COR-L47 (cell line): ENCODE data around the gene CHCHD1.
"Not testable (repeated sequence)": the region's sequence is repeated elsewhere in the genome, so short reads cannot be mapped to it uniquely, and the experiment has no call there.

ENCODE experiments used
- DNase-seq: peaks from one replicate; lab custom pipeline; 2025; lab: John Stamatoyannopoulos, UW

Gene CHCHD1

GRCh38 chr10:73769396-73769795 lies 12.5 kb upstream of the CHCHD1 start:
- DNase-seq, result no peak

GRCh38 chr10:73771722-73772280 lies 10.0 kb upstream of the CHCHD1 start:
- peak; percentile 40 for DNase-seq

- peak; percentile 33 for DNase-seq
Measured at GRCh38 chr10:73772281-73773151, 9.3 kb upstream of the CHCHD1 start.

GRCh38 chr10:73773152-73773879 lies 8.5 kb upstream of the CHCHD1 start:
- DNase-seq, result peak; percentile 9

GRCh38 chr10:73774637-73775036 lies 7.2 kb upstream of the CHCHD1 start:
- DNase-seq, result no peak

- no peak for DNase-seq
Measured at GRCh38 chr10:73779018-73779417, 2.8 kb upstream of the CHCHD1 start.

GRCh38 chr10:73779539-73780197 lies 2.2 kb upstream of the CHCHD1 start:
- no peak for DNase-seq

- DNase-seq, result no peak
Measured at GRCh38 chr10:73780301-73780700, 1.5 kb upstream of the CHCHD1 start.

- no peak for DNase-seq
Measured at GRCh38 chr10:73780966-73781365, 882 bp upstream of the CHCHD1 start.

- no peak for DNase-seq
Measured at GRCh38 chr10:73781548-73781878, 335 bp upstream of the CHCHD1 start.

GRCh38 chr10:73782749-73783085 lies 869 bp downstream of the CHCHD1 start:
- no peak for DNase-seq

GRCh38 chr10:73785211-73785720 lies 3.4 kb downstream of the CHCHD1 start, which contains the start of gene ZSWIM8:
Gene ZSWIM8 (plus strand): TSS chr10:73785606. CDS start chr10:73785879, 273 bp downstream.
- DNase-seq, result peak; percentile 76

GRCh38 chr10:73785721-73786511 lies 4.1 kb downstream of the CHCHD1 start:
- no peak for DNase-seq

- no peak for DNase-seq
Measured at GRCh38 chr10:73786512-73786885, 4.7 kb downstream of the CHCHD1 start.

GRCh38 chr10:73787031-73787800 lies 5.4 kb downstream of the CHCHD1 start:
- DNase-seq, result not testable (repeated sequence)

GRCh38 chr10:73788864-73789658 lies 7.2 kb downstream of the CHCHD1 start:
- DNase-seq, result no peak

GRCh38 chr10:73789659-73790055 lies 7.8 kb downstream of the CHCHD1 start:
- DNase-seq, result no peak

- DNase-seq, result no peak
Measured at GRCh38 chr10:73790886-73791625, 9.2 kb downstream of the CHCHD1 start.

- no peak for DNase-seq
Measured at GRCh38 chr10:73791871-73792400, 10.1 kb downstream of the CHCHD1 start.
